ENCODE results near the gene GALNT2. TPM values are rescaled to one million over a fixed set of nuclear protein-coding genes. Genes with fewer than 3 reads are reported as not detected.

GALNT2 gene
- total RNA-seq, 1 donor from 2014 or later, result 129 TPM

- H3K27ac ChIP-seq, result no peak overlapping the region
- H3K27me3 ChIP-seq, result no peaks in the 10 kb centered on the region
- intact Hi-C loops (cut with DNase I), result no loop called here
- no peaks in the 10 kb centered on the region for H3K9me3 ChIP-seq
- no peak for DNase-seq (ENCODE audit: low spot score in 2 of 2)
- H3K4me1 ChIP-seq, result peaks cover 0 to 51% of the 10 kb centered on the region in 2 donors
- no peak overlapping the region for H3K4me3 ChIP-seq
- H3K36me3 ChIP-seq, result no peaks in the 10 kb centered on the region
- TF ChIP-seq CTCF (IDR thresholded peaks at IDR 0.05), result no peak
These were observed 58.8 kb downstream of the GALNT2 start for GRCh38 chr1:230125640-230126528.

- no peaks in the 10 kb centered on the region for H3K9me3 ChIP-seq
- no peaks in the 10 kb centered on the region for H3K36me3 ChIP-seq
- no peak overlapping the region for H3K27ac ChIP-seq
- DNase-seq (ENCODE audit: low spot score in 2 of 2), result no peak
- no peaks in the 10 kb centered on the region for H3K27me3 ChIP-seq
- no peak overlapping the region for H3K4me3 ChIP-seq
- intact Hi-C loops (cut with DNase I), result no loop called here
- peaks cover 0 to 52% of the 10 kb centered on the region in 2 donors for H3K4me1 ChIP-seq
- no peak for TF ChIP-seq CTCF (IDR thresholded peaks at IDR 0.05)
These were observed 59.6 kb downstream of the GALNT2 start for GRCh38 chr1:230126529-230127104.

- no peaks in the 10 kb centered on the region for H3K27me3 ChIP-seq
- TF ChIP-seq CTCF (IDR thresholded peaks at IDR 0.05), result no peak
- DNase-seq (ENCODE audit: low spot score in 2 of 2), result no peak
- intact Hi-C loops (cut with DNase I), result no loop called here
- no peak overlapping the region for H3K4me3 ChIP-seq
- H3K36me3 ChIP-seq, result no peaks in the 10 kb centered on the region
- H3K4me1 ChIP-seq, result peaks cover 0 to 51% of the 10 kb centered on the region in 2 donors
- no peaks in the 10 kb centered on the region for H3K9me3 ChIP-seq
- no peak overlapping the region for H3K27ac ChIP-seq
These were observed 60.3 kb downstream of the GALNT2 start for GRCh38 chr1:230127105-230128054.

- no peaks in the 10 kb centered on the region for H3K9me3 ChIP-seq
- peak overlapping the region; percentile 16 to 32 for H3K27ac ChIP-seq
- H3K4me3 ChIP-seq, result no peak overlapping the region
- DNase-seq (ENCODE audit: low spot score in 2 of 2), result no peak
- peaks cover 0 to 49% of the 10 kb centered on the region in 2 donors for H3K4me1 ChIP-seq
- intact Hi-C loops (cut with DNase I), result no loop called here
- no peak for TF ChIP-seq CTCF (IDR thresholded peaks at IDR 0.05)
- no peaks in the 10 kb centered on the region for H3K27me3 ChIP-seq
- no peaks in the 10 kb centered on the region for H3K36me3 ChIP-seq
These were observed 61.7 kb downstream of the GALNT2 start for GRCh38 chr1:230128569-230129285.

- Histone ChIP-seq H3K4me3 (no peak overlapping the region), H3K36me3 (no peaks in the 10 kb centered on the region), H3K27me3 (no peaks in the 10 kb centered on the region), H3K27ac (no peak overlapping the region), H3K4me1 (peaks cover 0 to 44% of the 10 kb centered on the region in 2 donors), H3K9me3 (no peaks in the 10 kb centered on the region)
- intact Hi-C loops (cut with DNase I), result no loop called here
- DNase-seq (ENCODE audit: low spot score in 2 of 2), result no peak
- TF ChIP-seq CTCF (IDR thresholded peaks at IDR 0.05), result no peak
These were observed 62.3 kb downstream of the GALNT2 start for GRCh38 chr1:230129341-230129740.
